ENCODE results near the gene EYA2.

Gene EYA2

GRCh38 chr20:47057661-47058060, 163.0 kb downstream of the EYA2 start:
- Histone ChIP-seq H3K4me1 (ENCODE audit: control insufficient read depth, insufficient read depth, low read length) (no peaks in the 10 kb centered on the region), H3K9me3 (ENCODE audit: control insufficient read depth, insufficient read depth, low read length) (no peaks in the 10 kb centered on the region), H3K27ac (ENCODE audit: low read depth, low read length) (no peak overlapping the region), H3K27me3 (ENCODE audit: control insufficient read depth, insufficient read depth, low read length) (no peaks in the 10 kb centered on the region), H3K36me3 (ENCODE audit: control insufficient read depth, insufficient read depth, low read length) (no peaks in the 10 kb centered on the region), H3K4me3 (ENCODE audit: low read depth, low read length) (no peak overlapping the region), H3K9ac (ENCODE audit: low read depth, low read length) (no peak overlapping the region)

DNA sequence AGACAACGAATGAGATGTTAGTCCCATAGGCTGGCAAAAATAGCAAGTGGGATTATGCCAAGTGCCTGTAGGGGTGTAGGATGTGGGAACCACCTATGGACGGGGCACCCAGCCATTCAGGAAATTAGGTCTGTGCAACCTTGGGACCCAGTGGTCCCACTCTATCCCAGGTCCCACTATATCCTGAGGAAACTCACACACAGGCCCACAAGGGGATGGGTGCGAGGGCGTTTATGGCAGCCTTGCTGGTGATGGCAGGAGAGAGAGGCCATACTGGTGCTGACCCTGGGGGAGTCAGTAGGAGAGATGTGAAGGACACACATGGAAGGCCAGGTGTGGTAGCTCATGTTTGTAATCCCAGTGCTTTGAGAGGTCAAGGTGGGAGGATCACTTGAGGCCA, 163.6 kb downstream of the EYA2 start:
- H3K9ac ChIP-seq (ENCODE audit: low read depth, low read length): no peak overlapping the region
- no peaks in the 10 kb centered on the region for H3K9me3 ChIP-seq (ENCODE audit: control insufficient read depth, insufficient read depth, low read length)
- H3K27ac ChIP-seq (ENCODE audit: low read depth, low read length): no peak overlapping the region
- no peaks in the 10 kb centered on the region for H3K27me3 ChIP-seq (ENCODE audit: control insufficient read depth, insufficient read depth, low read length)
- H3K4me1 ChIP-seq (ENCODE audit: control insufficient read depth, insufficient read depth, low read length): no peaks in the 10 kb centered on the region
- no peaks in the 10 kb centered on the region for H3K36me3 ChIP-seq (ENCODE audit: control insufficient read depth, insufficient read depth, low read length)
- no peak overlapping the region for H3K4me3 ChIP-seq (ENCODE audit: low read depth, low read length)

GRCh38 chr20:47059536-47059935, 164.9 kb downstream of the EYA2 start:
- no peak overlapping the region for H3K27ac ChIP-seq (ENCODE audit: low read depth, low read length)
- H3K4me1 ChIP-seq (ENCODE audit: control insufficient read depth, insufficient read depth, low read length): no peaks in the 10 kb centered on the region
- no peak overlapping the region for H3K4me3 ChIP-seq (ENCODE audit: low read depth, low read length)
- H3K36me3 ChIP-seq (ENCODE audit: control insufficient read depth, insufficient read depth, low read length): no peaks in the 10 kb centered on the region
- no peaks in the 10 kb centered on the region for H3K27me3 ChIP-seq (ENCODE audit: control insufficient read depth, insufficient read depth, low read length)
- H3K9ac ChIP-seq (ENCODE audit: low read depth, low read length): no peak overlapping the region
- no peaks in the 10 kb centered on the region for H3K9me3 ChIP-seq (ENCODE audit: control insufficient read depth, insufficient read depth, low read length)

DNA sequence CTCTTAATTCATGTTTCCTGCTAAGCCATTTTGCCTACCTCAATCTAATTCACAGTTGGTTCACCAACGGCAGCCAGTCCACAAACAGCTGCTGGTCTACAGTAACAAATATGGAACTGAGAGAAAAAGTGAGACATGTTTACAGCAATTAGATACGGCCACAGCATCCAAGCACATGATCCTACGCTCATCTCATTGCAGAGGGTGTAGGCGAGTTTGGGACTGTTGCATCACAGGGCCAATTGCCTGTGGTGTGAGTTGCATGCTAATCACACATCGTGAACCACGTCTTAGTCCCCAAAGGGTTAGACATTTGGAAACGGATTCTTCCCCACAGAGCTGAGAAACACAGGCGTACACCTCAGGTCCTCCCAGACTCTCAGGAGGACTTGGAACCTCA, 166.9 kb downstream of the EYA2 start:
- no peaks in the 10 kb centered on the region for H3K27me3 ChIP-seq (ENCODE audit: control insufficient read depth, insufficient read depth, low read length)
- H3K27ac ChIP-seq (ENCODE audit: low read depth, low read length): no peak overlapping the region
- H3K4me3 ChIP-seq (ENCODE audit: low read depth, low read length): no peak overlapping the region
- H3K9me3 ChIP-seq (ENCODE audit: control insufficient read depth, insufficient read depth, low read length): no peaks in the 10 kb centered on the region
- H3K9ac ChIP-seq (ENCODE audit: low read depth, low read length): no peak overlapping the region
- H3K4me1 ChIP-seq (ENCODE audit: control insufficient read depth, insufficient read depth, low read length): no peaks in the 10 kb centered on the region
- H3K36me3 ChIP-seq (ENCODE audit: control insufficient read depth, insufficient read depth, low read length): no peaks in the 10 kb centered on the region

DNA sequence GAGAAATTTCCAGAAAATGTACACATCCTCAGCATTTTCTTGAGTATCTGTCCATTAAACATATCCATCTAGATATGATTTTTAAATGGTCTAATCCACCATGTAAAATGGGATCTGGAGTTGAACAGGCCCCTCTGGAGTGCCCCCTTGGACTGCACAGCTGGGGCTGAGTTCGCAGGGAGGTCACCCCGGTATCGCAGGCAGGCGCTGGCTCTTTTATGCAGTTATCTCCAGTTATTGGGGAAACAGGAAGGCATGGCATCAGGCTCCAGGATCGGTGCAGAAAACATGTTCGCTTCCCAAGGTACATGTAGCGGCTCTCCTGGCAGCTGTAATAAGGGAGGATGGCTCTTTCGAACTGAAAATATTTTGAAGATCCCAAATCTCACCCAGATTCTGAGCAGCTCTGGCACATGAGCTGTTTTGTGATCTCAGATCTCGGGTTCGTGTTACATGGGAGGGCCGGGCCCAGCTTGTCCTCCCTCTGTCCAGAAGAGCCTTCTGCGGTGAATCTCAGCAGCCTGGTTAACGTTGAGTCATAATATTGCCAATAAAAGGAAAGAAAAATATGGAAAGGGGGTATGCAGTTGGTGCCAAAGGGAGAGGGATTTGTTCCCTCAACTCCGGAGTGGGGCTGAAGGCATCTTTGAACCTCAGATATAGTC, 167.7 kb downstream of the EYA2 start:
- H3K4me1 ChIP-seq (ENCODE audit: control insufficient read depth, insufficient read depth, low read length): no peaks in the 10 kb centered on the region
- peaks cover 8% of the 10 kb centered on the region for H3K9me3 ChIP-seq (ENCODE audit: control insufficient read depth, insufficient read depth, low read length)
- no peak overlapping the region for H3K4me3 ChIP-seq (ENCODE audit: low read depth, low read length)
- H3K36me3 ChIP-seq (ENCODE audit: control insufficient read depth, insufficient read depth, low read length): no peaks in the 10 kb centered on the region
- H3K27ac ChIP-seq (ENCODE audit: low read depth, low read length): no peak overlapping the region
- H3K9ac ChIP-seq (ENCODE audit: low read depth, low read length): no peak overlapping the region
- no peaks in the 10 kb centered on the region for H3K27me3 ChIP-seq (ENCODE audit: control insufficient read depth, insufficient read depth, low read length)

DNA sequence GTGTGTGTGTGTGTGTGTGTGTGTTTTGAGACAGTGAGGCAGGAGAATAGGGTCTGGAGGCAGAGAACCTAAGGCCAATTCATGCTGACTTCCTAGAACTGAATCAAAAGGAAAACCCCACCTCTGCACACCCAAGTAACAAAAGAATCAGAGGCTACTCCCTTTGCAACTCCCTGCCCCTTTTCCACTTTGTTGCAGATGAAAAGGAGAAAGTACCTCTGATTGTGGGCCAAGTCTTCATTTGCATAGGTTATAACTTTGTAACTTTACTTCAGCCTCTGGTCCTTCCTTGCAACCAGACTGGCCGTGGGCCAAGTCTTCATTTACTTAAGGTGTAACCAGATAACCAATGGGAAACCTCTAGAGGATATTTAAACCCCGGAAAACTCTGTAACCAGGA, 168.8 kb downstream of the EYA2 start:
- H3K4me1 ChIP-seq (ENCODE audit: control insufficient read depth, insufficient read depth, low read length): no peaks in the 10 kb centered on the region
- H3K36me3 ChIP-seq (ENCODE audit: control insufficient read depth, insufficient read depth, low read length): no peaks in the 10 kb centered on the region
- peaks cover 14% of the 10 kb centered on the region for H3K9me3 ChIP-seq (ENCODE audit: control insufficient read depth, insufficient read depth, low read length)

GRCh38 chr20:47063808-47064207, 169.2 kb downstream of the EYA2 start:
- H3K27ac ChIP-seq (ENCODE audit: low read depth, low read length): no peak overlapping the region
- H3K4me3 ChIP-seq (ENCODE audit: low read depth, low read length): no peak overlapping the region
- H3K36me3 ChIP-seq (ENCODE audit: control insufficient read depth, insufficient read depth, low read length): no peaks in the 10 kb centered on the region
- H3K9ac ChIP-seq (ENCODE audit: low read depth, low read length): no peak overlapping the region
- peaks cover 16% of the 10 kb centered on the region for H3K9me3 ChIP-seq (ENCODE audit: control insufficient read depth, insufficient read depth, low read length)
- H3K27me3 ChIP-seq (ENCODE audit: control insufficient read depth, insufficient read depth, low read length): no peaks in the 10 kb centered on the region
- no peaks in the 10 kb centered on the region for H3K4me1 ChIP-seq (ENCODE audit: control insufficient read depth, insufficient read depth, low read length)

More for the DNA sequence above, 168.8 kb downstream of the EYA2 start:
- no peak overlapping the region for H3K9ac ChIP-seq (ENCODE audit: low read depth, low read length)
- H3K27me3 ChIP-seq (ENCODE audit: control insufficient read depth, insufficient read depth, low read length): no peaks in the 10 kb centered on the region
- no peak overlapping the region for H3K4me3 ChIP-seq (ENCODE audit: low read depth, low read length)
- no peak overlapping the region for H3K27ac ChIP-seq (ENCODE audit: low read depth, low read length)

DNA sequence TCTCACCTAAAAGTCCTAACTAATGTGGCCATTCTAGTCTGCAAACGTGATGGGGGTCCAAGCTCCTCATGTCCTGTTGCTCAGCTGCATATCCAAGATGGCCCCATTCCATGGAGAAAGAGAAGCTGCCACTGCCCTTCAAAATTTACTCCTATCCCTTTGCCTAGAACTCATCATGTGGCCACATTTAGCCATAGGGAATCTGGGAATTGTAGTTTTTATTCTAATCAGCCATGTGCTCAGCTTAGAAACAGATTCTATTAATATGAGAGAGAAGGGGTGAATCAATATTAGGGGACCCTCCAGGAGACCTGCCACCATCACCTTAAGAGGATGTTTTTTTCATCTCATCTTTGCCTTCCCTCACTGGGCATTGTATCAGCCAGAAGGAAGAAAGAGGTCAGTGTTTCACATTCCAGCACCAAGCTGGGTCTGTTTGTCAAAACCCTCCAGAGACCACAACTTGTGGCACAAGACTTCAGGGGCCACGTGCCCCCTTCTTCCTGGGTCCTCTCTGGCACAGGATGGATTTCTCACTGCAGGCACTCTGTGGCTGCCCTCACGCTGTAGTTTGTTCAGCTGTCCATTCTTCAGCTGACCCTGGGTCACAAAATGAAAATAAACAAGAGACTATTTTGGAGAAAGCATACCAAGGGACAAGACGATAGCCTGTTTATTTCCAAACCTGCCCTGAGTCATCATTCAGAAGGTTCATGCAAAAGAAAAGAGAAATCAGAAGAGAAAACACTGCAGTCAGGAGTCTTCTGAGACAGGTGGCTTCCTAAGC, 172.0 kb downstream of the EYA2 start:
- H3K4me3 ChIP-seq (ENCODE audit: low read depth, low read length): no peak overlapping the region
- H3K36me3 ChIP-seq (ENCODE audit: control insufficient read depth, insufficient read depth, low read length): no peaks in the 10 kb centered on the region
- H3K4me1 ChIP-seq (ENCODE audit: control insufficient read depth, insufficient read depth, low read length): no peaks in the 10 kb centered on the region
- H3K9me3 ChIP-seq (ENCODE audit: control insufficient read depth, insufficient read depth, low read length): peaks cover 18% of the 10 kb centered on the region
- H3K9ac ChIP-seq (ENCODE audit: low read depth, low read length): no peak overlapping the region
- H3K27me3 ChIP-seq (ENCODE audit: control insufficient read depth, insufficient read depth, low read length): no peaks in the 10 kb centered on the region
- H3K27ac ChIP-seq (ENCODE audit: low read depth, low read length): no peak overlapping the region

- no peak overlapping the region for H3K9ac ChIP-seq (ENCODE audit: low read depth, low read length)
- no peak overlapping the region for H3K4me3 ChIP-seq (ENCODE audit: low read depth, low read length)
- no peaks in the 10 kb centered on the region for H3K36me3 ChIP-seq (ENCODE audit: control insufficient read depth, insufficient read depth, low read length)
- H3K4me1 ChIP-seq (ENCODE audit: control insufficient read depth, insufficient read depth, low read length): no peaks in the 10 kb centered on the region
- H3K27me3 ChIP-seq (ENCODE audit: control insufficient read depth, insufficient read depth, low read length): no peaks in the 10 kb centered on the region
- H3K9me3 ChIP-seq (ENCODE audit: control insufficient read depth, insufficient read depth, low read length): peaks cover 18% of the 10 kb centered on the region
- no peak overlapping the region for H3K27ac ChIP-seq (ENCODE audit: low read depth, low read length)
Observed at GRCh38 chr20:47067776-47068175, 173.1 kb downstream of the EYA2 start.

GRCh38 chr20:47070176-47070575, 175.5 kb downstream of the EYA2 start:
- Histone ChIP-seq H3K9me3 (ENCODE audit: control insufficient read depth, insufficient read depth, low read length) (peaks cover 18% of the 10 kb centered on the region), H3K36me3 (ENCODE audit: control insufficient read depth, insufficient read depth, low read length) (no peaks in the 10 kb centered on the region), H3K4me3 (ENCODE audit: low read depth, low read length) (no peak overlapping the region), H3K9ac (ENCODE audit: low read depth, low read length) (no peak overlapping the region), H3K27ac (ENCODE audit: low read depth, low read length) (no peak overlapping the region), H3K27me3 (ENCODE audit: control insufficient read depth, insufficient read depth, low read length) (no peaks in the 10 kb centered on the region), H3K4me1 (ENCODE audit: control insufficient read depth, insufficient read depth, low read length) (no peaks in the 10 kb centered on the region)

DNA sequence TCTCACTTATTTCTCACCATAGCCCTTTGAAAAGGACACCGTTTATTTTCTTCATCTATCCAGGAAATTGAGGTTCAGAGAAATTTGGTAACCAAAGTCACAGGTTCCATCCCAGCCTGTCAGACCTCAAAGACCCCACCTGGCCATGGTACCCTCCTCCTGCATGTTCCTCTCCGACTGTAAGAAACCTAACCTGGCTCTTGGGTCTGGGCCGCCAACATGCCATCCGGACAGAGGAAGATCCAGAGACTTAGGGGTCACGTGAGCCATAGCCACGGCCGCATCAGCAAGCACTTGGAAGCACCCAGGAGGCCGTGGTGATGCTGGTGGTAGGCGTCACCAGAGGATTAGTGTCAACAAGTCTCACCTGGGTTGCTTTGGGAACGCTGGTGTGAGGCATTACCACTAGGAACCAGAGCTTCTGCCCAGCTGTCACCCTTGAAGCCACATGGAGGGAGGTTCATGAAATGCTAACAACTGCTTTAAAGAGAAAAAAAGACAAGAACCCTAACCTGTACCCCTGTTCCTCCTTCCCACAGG, 177.1 kb downstream of the EYA2 start:
- H3K4me1 ChIP-seq (ENCODE audit: control insufficient read depth, insufficient read depth, low read length): no peaks in the 10 kb centered on the region
- H3K27ac ChIP-seq (ENCODE audit: low read depth, low read length): no peak overlapping the region
- H3K27me3 ChIP-seq (ENCODE audit: control insufficient read depth, insufficient read depth, low read length): no peaks in the 10 kb centered on the region
- H3K4me3 ChIP-seq (ENCODE audit: low read depth, low read length): no peak overlapping the region
- H3K36me3 ChIP-seq (ENCODE audit: control insufficient read depth, insufficient read depth, low read length): no peaks in the 10 kb centered on the region
- no peak overlapping the region for H3K9ac ChIP-seq (ENCODE audit: low read depth, low read length)
- peaks cover 19% of the 10 kb centered on the region for H3K9me3 ChIP-seq (ENCODE audit: control insufficient read depth, insufficient read depth, low read length)

Measured in HUES48 (cell line).